GM12878 (cell line): ENCODE measurements around the gene ECT2L. TPM values are rescaled to one million over a fixed set of nuclear protein-coding genes. Genes with fewer than 3 reads are reported as not detected.

Experiments
- ATAC-seq: fragments of 200-7000 bp; cut with Tn5 transposase; 3 replicates; pipeline ENCODE4 v1.9.1; 2020; ENCODE audit warnings: mild to moderate bottlenecking, moderate library complexity
- BruUV-seq: library from RNA; stranded (reverse); fragments of 400-500 nt; replicated peaks from 2 replicates; lab custom pipeline; 2021; lab: Mats Ljungman, UMichigan
- CTCF ChIA-PET: fragments of 300-600 bp; sonication (Branson Sonifier 250); formaldehyde crosslinking; extraction: SDS; loops from one replicate; lab custom pipeline; 2021; ENCODE audit warnings: inconsistent platforms; lab: Yijun Ruan, JAX
- POLR2A ChIA-PET: fragments of 350-600 bp; formaldehyde crosslinking; extraction: SDS; loops from one replicate; lab custom pipeline; 2021; ENCODE audit warnings: inconsistent platforms; lab: Charles Lee
- RAD21 ChIA-PET: fragments of 300-600 bp; sonication (Branson Sonifier 250); formaldehyde crosslinking; loops from one replicate; lab custom pipeline; 2023; ENCODE audit warnings: antibody characterized with exemption; ENCODE audit not compliant: unreplicated experiment; lab: Charles Lee
- SMC1A ChIA-PET: fragments of 300-600 bp; sonication (Branson Sonifier 250); formaldehyde crosslinking; loops from one replicate; lab custom pipeline; 2023; ENCODE audit not compliant: unreplicated experiment, uncharacterized antibody; lab: Charles Lee
- DNase-seq: peaks from one replicate; pipeline ENCODE4 v3.0.0-alpha.2; 2011; ENCODE audit warnings: low read depth, low spot score
- FAIRE-seq: peaks from 3 replicates; lab custom pipeline; 2011; peaks lifted over from hg19 to GRCh38; lab: Jason Lieb, UNC
- H2AFZ ChIP-seq: 2 replicates; pipeline ENCODE4 v1.6.0; 2011; ENCODE audit warnings: low read depth, low read length, control low read depth; ENCODE audit not compliant: control insufficient read depth
- H3K27ac ChIP-seq: 2 replicates; pipeline ENCODE4 v1.5.1; 2011; ENCODE audit warnings: control low read depth; ENCODE audit not compliant: control insufficient read depth, insufficient read depth
- H3K27me3 ChIP-seq, 2 experiments: replicated peaks in 1 of 2; 2 replicates each; pipeline versions ENCODE4 v1.6.0 to v1.6.1; 2011; ENCODE audit warnings: low read length in 1 of 2; ENCODE audit not compliant: control insufficient read depth in 2 of 2, insufficient read depth in 2 of 2
- H3K36me3 ChIP-seq, 2 experiments: 2 replicates each; pipeline ENCODE4 v1.5.1; 2011; ENCODE audit warnings: low read length in 1 of 2; ENCODE audit not compliant: control insufficient read depth in 2 of 2, insufficient read depth in 2 of 2
- H3K4me1 ChIP-seq: 2 replicates; pipeline ENCODE4 v1.6.1; 2011; ENCODE audit warnings: mild to moderate bottlenecking, low read length, moderate library complexity, mixed read lengths; ENCODE audit not compliant: control insufficient read depth, insufficient read depth
- H3K4me2 ChIP-seq: 2 replicates; pipeline ENCODE4 v1.6.0; 2011; ENCODE audit warnings: control low read depth; ENCODE audit not compliant: control insufficient read depth, insufficient read depth
- H3K4me3 ChIP-seq: fragments of 200-600 bp; sonication (generic); 2 replicates; pipeline ENCODE4 v1.5.1; 2016
- H3K79me2 ChIP-seq: 2 replicates; pipeline ENCODE4 v1.6.0; 2011; ENCODE audit warnings: low read length; ENCODE audit not compliant: control insufficient read depth, insufficient read depth
- H3K9ac ChIP-seq: 2 replicates; pipeline ENCODE4 v1.8.0; 2011; ENCODE audit warnings: low read length, control low read depth, mixed read lengths; ENCODE audit not compliant: control insufficient read depth, insufficient read depth
- H3K9me3 ChIP-seq: replicated peaks from 3 replicates; pipeline ENCODE4 v1.5.1; 2011; ENCODE audit warnings: mild to moderate bottlenecking, low read length; ENCODE audit not compliant: control insufficient read depth, insufficient read depth
- H4K20me1 ChIP-seq: 2 replicates; pipeline ENCODE4 v1.6.0; 2011; ENCODE audit not compliant: control insufficient read depth, insufficient read depth
- BMI1 ChIP-seq: fragments of 450-650 bp; IDR thresholded peaks from 2 replicates; pipeline ENCODE4 v1.6.1; 2016; ENCODE audit warnings: mild to moderate bottlenecking, moderate library complexity, borderline replicate concordance
- CBX3 ChIP-seq: fragments of 200-600 bp; sonication (generic); IDR thresholded peaks from 2 replicates; pipeline ENCODE4 v1.6.1; 2016; ENCODE audit warnings: low read depth, borderline replicate concordance
- FOXK2 ChIP-seq: fragments of 450-650 bp; IDR thresholded peaks from 2 replicates; pipeline ENCODE4 v1.6.1; 2017; ENCODE audit warnings: mild to moderate bottlenecking, moderate library complexity
- LARP7 ChIP-seq: fragments of 450-650 bp; IDR thresholded peaks from 2 replicates; pipeline ENCODE4 v1.6.1; 2017; ENCODE audit warnings: mild to moderate bottlenecking
- MTA3 ChIP-seq: IDR thresholded peaks from 2 replicates; pipeline ENCODE4 v1.6.1; 2012; ENCODE audit warnings: low read length, inconsistent platforms, borderline replicate concordance
- NKRF ChIP-seq: fragments of 450-650 bp; conservative IDR thresholded peaks from 2 replicates; pipeline ENCODE4 v1.6.1; 2017; ENCODE audit warnings: mild to moderate bottlenecking, moderate library complexity
- ZZZ3 ChIP-seq: IDR thresholded peaks from 2 replicates; pipeline ENCODE4 v1.6.1; 2011; ENCODE audit warnings: low read depth; ENCODE audit not compliant: control insufficient read depth, insufficient read length
- WGBS: methylation state at CpG from one replicate; pipeline ENCODE4 v1.1.6; 2016; ENCODE audit warnings: low lambda C conversion rate; ENCODE audit not compliant: insufficient replicate concordance, insufficient coverage; ENCODE audit errors: missing lambda C conversion rate; 5-methylcytosine and 5-hydroxymethylcytosine counted together
- in situ Hi-C: fragments of 300-500 bp; cut with MboI; formaldehyde crosslinking; loops from 9 replicates; pipeline ENCODE4 v1.14.3; 2018; ENCODE audit warnings: mixed read lengths
- intact Hi-C: fragments of 100-400 bp; cut with micrococcal nuclease; formaldehyde crosslinking; loops from one replicate; pipeline ENCODE4 v1.14.2; 2022; ENCODE audit not compliant: unreplicated experiment
- polyA plus RNA-seq, 11 experiments: library from polyadenylated mRNA; depleted of rRNA in 4 of 11; unstranded in 6 of 11; stranded (reverse) in 5 of 11; fragments of >200 nt; fragmentation: Nextera tagmentation in 4 of 11; fragmentation: Illumina TruSeq in 1 of 11; extraction: Ambion mirVana in 4 of 11; extraction: Trizol in 1 of 11; gene quantifications; 1 replicate in 1 of 11; 2 replicates in 10 of 11; pipeline versions ENCODE4 v1.2.1 to v1.2.3, GENCODE V29; 2011 to 2016; ENCODE audit warnings: inconsistent platforms in 2 of 11, missing spikeins in 2 of 11, low read depth in 1 of 11
- total RNA-seq, 4 experiments: library from RNA; depleted of rRNA in 3 of 4; stranded (reverse); fragments of >200 nt in 3 of 4; fragmentation: Illumina TruSeq in 1 of 4; extraction: Trizol in 1 of 4; gene quantifications; 2 replicates each; pipeline versions ENCODE4 v1.2.1 to v1.2.3, GENCODE V29; 2013 to 2021
- TF ChIP-seq, protein P1 (sequence below): fragments of 450-650 bp; IDR thresholded peaks from 2 replicates; pipeline ENCODE4 v1.6.1; 2017; ENCODE audit warnings: low read depth, mild to moderate bottlenecking, moderate library complexity

ECT2L gene
- total and polyA plus RNA-seq, 10 of the 15 experiments (the other 5 are each of a cell fraction or from before 2014, with no cell fraction given): 0.05 to 0.09 TPM; not detected in 8

GRCh38 chr6:138815221-138815620 lies 19.3 kb downstream of the ECT2L start:
- CTCF ChIA-PET: interaction anchor here (0.6 to 10.7 kb wide), 28 partner anchors 9 to 1164 kb away, joined by 3 to 166 read pairs (median 5); partner anchors contain the start of genes HECA and REPS1

More at GRCh38 chr6:138815221-138815620, 19.3 kb downstream of the ECT2L start:
- ATAC-seq (no peak), DNase-seq (no peak)
- no peaks in the 10 kb centered on the region for H3K9me3 ChIP-seq
- POLR2A ChIA-PET: no interaction called here
- no TSS peak for BruUV-seq
- H3K4me3 ChIP-seq: no peak overlapping the region
- no peaks in the 10 kb centered on the region; a peak in 1 of 4 replicates for H3K27me3 ChIP-seq
- TF ChIP-seq NKRF (no peak), BMI1 (no peak), LARP7 (no peak), FOXK2 (no peak), MTA3 (no peak), CBX3 (no peak), ZZZ3 (no peak)
- TF ChIP-seq, protein P1, sequence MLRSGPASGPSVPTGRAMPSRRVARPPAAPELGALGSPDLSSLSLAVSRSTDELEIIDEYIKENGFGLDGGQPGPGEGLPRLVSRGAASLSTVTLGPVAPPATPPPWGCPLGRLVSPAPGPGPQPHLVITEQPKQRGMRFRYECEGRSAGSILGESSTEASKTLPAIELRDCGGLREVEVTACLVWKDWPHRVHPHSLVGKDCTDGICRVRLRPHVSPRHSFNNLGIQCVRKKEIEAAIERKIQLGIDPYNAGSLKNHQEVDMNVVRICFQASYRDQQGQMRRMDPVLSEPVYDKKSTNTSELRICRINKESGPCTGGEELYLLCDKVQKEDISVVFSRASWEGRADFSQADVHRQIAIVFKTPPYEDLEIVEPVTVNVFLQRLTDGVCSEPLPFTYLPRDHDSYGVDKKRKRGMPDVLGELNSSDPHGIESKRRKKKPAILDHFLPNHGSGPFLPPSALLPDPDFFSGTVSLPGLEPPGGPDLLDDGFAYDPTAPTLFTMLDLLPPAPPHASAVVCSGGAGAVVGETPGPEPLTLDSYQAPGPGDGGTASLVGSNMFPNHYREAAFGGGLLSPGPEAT: no peak
- TF ChIP-seq, all 136 proteins: peak for 0
- H3K4me2 ChIP-seq: no peak overlapping the region
- 24% methylated on average over 6 of the region's 6 CpGs for WGBS
- no peak overlapping the region for H2AFZ ChIP-seq
- H3K36me3 ChIP-seq: no peaks in the 10 kb centered on the region
- FAIRE-seq: no peak
- H3K9ac ChIP-seq: no peak overlapping the region
- ChIA-PET SMC1A (interaction anchor here (0.7 to 11.3 kb wide), 15 partner anchors 9 to 550 kb away, joined by 3 to 163 read pairs (median 5); partner anchors contain the start of gene REPS1), RAD21 (interaction anchor here (1.0 to 6.3 kb wide), 13 partner anchors 13 to 550 kb away, joined by 3 to 94 read pairs (median 6); partner anchors contain the start of gene REPS1)
- no peaks in the 10 kb centered on the region for H3K79me2 ChIP-seq
- in situ Hi-C loops (loop anchor here (5.0 kb wide), 3 partner anchors 172 to 552 kb away; partner anchors contain the start of gene REPS1), intact Hi-C loops (no loop called here)
- peaks cover 18% of the 10 kb centered on the region for H3K4me1 ChIP-seq
- no peak overlapping the region for H3K27ac ChIP-seq
- H4K20me1 ChIP-seq: no peaks in the 10 kb centered on the region
